ENCODE measurements around the gene CEP97. TPM values are rescaled to one million over a fixed set of nuclear protein-coding genes. Genes with fewer than 3 reads are reported as not detected.

CEP97 gene, protein sequence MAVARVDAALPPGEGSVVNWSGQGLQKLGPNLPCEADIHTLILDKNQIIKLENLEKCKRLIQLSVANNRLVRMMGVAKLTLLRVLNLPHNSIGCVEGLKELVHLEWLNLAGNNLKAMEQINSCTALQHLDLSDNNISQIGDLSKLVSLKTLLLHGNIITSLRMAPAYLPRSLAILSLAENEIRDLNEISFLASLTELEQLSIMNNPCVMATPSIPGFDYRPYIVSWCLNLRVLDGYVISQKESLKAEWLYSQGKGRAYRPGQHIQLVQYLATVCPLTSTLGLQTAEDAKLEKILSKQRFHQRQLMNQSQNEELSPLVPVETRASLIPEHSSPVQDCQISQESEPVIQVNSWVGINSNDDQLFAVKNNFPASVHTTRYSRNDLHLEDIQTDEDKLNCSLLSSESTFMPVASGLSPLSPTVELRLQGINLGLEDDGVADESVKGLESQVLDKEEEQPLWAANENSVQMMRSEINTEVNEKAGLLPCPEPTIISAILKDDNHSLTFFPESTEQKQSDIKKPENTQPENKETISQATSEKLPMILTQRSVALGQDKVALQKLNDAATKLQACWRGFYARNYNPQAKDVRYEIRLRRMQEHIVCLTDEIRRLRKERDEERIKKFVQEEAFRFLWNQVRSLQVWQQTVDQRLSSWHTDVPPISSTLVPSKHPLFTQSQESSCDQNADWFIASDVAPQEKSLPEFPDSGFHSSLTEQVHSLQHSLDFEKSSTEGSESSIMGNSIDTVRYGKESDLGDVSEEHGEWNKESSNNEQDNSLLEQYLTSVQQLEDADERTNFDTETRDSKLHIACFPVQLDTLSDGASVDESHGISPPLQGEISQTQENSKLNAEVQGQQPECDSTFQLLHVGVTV
- total RNA-seq (2022; extraction: Qiagen RNA extraction; ENCODE audit: low read depth), result 3.8 to 6.0 TPM (median 5.0 TPM) in 5 replicates

DNA sequence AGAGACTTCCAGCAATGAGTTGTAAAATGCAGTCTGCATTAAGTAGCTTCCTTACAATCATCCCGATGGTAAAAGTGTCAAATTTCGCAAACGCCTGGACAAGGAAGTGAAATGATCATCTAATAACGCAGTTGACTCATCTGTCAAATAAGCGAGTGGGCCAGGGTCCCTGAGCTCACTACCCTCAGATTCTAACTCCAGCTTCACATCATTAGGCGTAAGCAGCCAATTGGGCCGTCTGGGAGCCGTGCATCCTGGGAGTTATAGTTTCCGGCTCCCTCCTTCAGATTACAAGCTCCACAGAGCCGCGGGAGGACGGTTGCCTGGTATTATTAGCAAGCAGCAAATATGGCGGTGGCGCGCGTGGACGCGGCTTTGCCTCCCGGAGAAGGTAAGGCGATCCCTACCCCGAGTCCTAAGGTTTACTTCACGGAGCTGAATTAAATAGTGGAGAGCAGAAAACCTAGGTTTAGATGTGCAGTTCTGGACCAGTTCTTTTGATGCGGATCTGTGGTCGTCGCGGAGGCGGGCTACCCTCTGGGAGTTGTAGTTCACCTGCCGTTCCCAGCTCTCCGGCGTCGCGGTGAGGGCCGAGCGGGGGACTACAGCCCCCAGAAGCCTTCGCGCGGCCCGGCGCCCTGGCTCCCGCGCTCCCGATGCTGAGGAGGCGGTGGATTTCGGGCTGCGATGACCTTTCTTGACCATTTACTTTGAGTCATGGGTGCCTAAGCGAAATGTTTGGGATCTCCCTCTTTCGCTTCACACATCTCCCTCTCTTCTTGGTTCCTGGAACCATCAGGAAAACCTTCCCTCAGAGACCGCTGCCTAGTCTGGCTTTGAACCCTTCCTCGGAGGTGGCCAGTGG is at the start of gene CEP97:
Gene CEP97 (plus strand): TSS at position 286 of the 865 bp plus-strand sequence. CDS start 63 bp downstream, at position 349.

DNA sequence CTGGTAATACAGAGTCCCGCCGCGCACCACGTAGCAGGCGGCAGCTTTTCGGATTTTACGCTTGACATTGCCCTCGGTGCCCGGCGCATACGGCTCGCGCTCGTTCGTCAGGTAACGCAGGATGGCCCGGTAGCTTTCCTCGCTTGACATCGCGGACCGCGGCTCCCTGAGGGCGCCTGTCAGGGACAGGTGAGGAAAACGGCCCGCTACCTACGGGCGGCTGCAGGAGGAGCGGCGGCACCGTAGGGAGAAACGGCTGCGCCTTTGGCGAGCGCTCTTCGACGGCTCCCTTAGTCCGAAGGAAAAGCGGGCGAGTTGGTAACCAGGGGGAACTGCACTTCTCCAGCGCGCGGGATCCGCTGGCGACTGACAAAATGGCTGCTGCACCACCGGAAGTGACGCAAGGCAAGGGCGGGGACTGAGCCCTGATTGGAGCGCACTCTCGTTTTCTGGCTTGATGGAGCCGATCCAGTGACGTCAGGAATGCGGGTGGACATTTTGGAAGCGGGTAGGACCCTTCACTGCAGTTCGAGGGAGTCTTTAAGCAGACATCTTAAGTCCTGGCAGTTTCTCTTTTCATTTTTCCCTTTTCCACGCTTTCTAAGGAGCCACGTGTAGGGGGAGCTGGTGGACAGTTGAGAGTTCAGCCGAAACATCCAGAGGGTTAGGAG is 47.5 kb upstream of the CEP97 start, which contains the start of gene ZBTB11:
Gene ZBTB11 (minus strand): TSS at position 368 of the 671 bp plus-strand sequence. CDS start 218 bp downstream, at position 150.

DNA sequence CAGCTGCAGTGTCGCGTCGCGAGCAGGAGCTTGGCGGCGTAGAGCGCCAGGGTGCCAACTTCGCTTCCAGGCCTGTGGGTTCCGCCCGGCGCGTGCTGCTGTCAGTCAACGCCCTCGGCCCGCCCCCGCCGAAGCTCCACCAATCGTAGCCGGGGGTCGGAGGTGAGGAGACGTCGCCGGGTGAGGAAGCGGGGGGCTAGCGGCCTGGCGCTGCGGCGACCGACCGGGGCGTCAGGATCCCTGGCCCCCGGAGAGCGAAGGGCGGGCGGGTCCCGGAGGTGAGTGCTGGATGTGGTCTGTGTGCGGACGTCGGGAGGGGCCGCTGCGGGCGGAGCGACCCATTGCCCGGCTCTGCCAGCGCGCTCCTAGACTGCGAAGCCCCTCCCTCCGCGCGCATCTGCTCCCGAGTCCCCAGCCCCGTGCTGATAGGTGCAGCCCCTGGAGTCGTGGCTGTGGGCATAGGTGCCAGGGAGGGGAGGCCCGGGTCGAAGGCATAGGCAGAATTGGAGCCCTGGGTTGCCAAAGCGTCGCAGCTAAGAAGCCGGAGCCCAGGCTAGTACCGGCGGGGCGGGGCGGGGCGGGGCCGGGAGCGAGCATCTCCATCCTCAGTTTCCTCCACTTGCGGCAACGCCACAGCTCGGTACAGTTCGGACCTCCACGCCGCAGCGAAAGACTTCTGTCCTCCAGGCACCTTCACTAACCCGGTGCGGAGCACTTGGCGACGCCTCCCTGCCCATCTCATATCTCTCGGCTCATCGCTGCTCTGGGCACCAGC is 54.8 kb downstream of the CEP97 start, which contains the start of gene NXPE3:
Gene NXPE3 (plus strand): TSS at position 165 of the 775 bp plus-strand sequence. CDS start 6,386 bp downstream, outside the sequence.

Other genes with a start within 250 kb of the CEP97 start
- gene SENP7, start 211.4 kb upstream of the CEP97 start, total RNA-seq (2022; extraction: Qiagen RNA extraction; ENCODE audit: low read depth), result 1.7 to 2.5 TPM (median 2.3 TPM) in 5 replicates
- 31.3 to 37.5 TPM (median 34.0 TPM) in 5 replicates for gene TRMT10C, start 162.7 kb upstream of the CEP97 start, total RNA-seq (2022; extraction: Qiagen RNA extraction; ENCODE audit: low read depth)
- 101 to 126 TPM (median 107 TPM) in 5 replicates for gene PCNP, start 150.4 kb upstream of the CEP97 start, total RNA-seq (2022; extraction: Qiagen RNA extraction; ENCODE audit: low read depth)
- 9.7 to 10.5 TPM (median 10.0 TPM) in 5 replicates for gene ZBTB11, start 47.5 kb upstream of the CEP97 start, total RNA-seq (2022; extraction: Qiagen RNA extraction; ENCODE audit: low read depth)
- 1,643 to 1,995 TPM (median 1,710 TPM) in 5 replicates for gene RPL24, start 37.9 kb upstream of the CEP97 start, total RNA-seq (2022; extraction: Qiagen RNA extraction; ENCODE audit: low read depth)
- 22.1 to 27.3 TPM (median 24.2 TPM) in 5 replicates for gene NXPE3, start 54.6 kb downstream of the CEP97 start, total RNA-seq (2022; extraction: Qiagen RNA extraction; ENCODE audit: low read depth)
- 5.1 to 8.1 TPM (median 6.8 TPM) in 5 replicates for gene NFKBIZ, start 124.9 kb downstream of the CEP97 start, total RNA-seq (2022; extraction: Qiagen RNA extraction; ENCODE audit: low read depth)